Brain pericyte (primary cell): ENCODE data around the gene ARHGAP6.
"Not testable (repeated sequence)": the region's sequence is repeated elsewhere in the genome, so short reads cannot be mapped to it uniquely, and the experiment has no call there.

Experiments used
- DNase-seq: peaks from one replicate; pipeline ENCODE4 v3.0.0-alpha.2; 2012; ENCODE audit warnings: low read depth, low spot score

The ARHGAP6 gene

GRCh38 chrX:11254417-11255109, 411.2 kb downstream of the ARHGAP6 start:
- DNase-seq = no peak

DNA sequence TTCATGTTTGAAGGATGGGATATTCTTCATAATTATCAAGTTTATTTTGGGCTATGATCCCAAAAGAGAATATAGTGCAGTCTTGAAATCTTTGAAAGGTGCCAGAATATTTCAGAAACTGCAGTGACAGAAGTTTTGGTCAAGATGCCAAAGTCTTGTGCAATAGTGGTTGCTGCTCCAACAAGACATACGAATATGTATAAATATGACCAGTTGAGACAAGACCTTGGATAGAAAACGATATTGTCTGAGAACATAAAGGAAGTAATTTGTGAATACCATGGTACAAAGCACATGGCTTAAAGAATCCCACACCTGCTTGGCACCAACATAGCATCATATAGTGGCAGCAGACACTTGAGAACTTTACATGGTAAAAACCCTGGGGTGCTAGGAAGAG, 421.1 kb downstream of the ARHGAP6 start:
- DNase-seq = no peak

GRCh38 chrX:11242704-11243103, 423.0 kb downstream of the ARHGAP6 start:
- DNase-seq = no peak

DNA sequence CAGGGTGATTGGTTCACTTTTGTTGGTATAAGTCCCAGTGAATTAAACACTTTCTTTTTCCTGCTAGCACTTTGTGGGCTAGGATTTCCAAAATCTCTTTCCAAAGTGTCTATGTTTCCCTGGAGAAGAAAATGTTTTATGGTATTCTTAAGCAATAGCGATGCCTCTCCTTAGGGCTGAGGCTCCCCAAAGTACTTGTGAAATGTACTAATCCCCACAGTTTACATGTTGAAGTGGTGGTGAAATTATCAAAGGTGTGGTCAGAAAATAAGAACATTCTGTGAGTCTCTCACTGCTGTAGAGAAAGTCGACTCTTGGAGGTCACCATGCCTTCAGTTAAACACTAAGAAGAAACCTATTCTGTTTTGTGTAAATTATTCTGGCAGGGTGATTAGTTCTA, 424.0 kb downstream of the ARHGAP6 start:
- DNase-seq = no peak

DNA sequence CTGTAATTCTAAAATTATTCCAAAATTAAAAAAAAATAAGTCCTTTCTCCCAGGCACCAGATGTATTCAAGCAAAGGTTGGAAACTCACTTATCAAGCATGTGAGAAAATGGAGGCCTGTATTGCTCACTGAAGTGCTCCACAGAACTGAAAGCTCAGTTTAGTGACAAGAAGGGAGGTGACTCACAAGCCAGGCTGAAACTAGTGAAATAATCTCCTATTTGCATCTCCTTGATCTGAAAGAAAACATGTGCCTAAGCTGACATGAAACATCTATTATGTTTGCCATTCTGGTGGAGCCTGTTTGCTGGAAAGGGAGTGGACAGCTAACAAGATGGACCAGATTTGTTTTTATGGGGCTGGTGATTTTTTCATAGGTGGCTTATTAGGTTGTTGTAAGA, 426.5 kb downstream of the ARHGAP6 start:
- no peak for DNase-seq

DNA sequence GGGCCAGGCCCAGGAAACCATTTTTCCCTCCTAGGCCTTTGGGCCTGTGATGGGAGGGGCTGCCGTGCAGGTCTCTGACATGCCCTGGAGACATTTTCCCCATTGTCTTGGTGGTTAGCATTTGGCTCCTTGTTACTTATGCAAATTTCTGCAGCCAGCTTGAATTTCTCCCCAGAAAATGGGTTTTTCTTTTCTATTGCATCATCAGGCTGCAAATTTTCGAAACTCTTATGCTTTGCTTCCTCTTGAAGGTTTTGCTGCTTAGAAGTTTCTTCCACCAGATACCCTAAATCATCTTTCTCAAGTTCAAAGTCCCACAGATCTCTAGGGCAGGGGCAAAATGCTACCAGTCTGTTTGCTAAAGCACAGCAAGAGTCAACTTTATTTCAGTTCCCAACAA, 430.3 kb downstream of the ARHGAP6 start:
- not testable (repeated sequence) for DNase-seq

DNA sequence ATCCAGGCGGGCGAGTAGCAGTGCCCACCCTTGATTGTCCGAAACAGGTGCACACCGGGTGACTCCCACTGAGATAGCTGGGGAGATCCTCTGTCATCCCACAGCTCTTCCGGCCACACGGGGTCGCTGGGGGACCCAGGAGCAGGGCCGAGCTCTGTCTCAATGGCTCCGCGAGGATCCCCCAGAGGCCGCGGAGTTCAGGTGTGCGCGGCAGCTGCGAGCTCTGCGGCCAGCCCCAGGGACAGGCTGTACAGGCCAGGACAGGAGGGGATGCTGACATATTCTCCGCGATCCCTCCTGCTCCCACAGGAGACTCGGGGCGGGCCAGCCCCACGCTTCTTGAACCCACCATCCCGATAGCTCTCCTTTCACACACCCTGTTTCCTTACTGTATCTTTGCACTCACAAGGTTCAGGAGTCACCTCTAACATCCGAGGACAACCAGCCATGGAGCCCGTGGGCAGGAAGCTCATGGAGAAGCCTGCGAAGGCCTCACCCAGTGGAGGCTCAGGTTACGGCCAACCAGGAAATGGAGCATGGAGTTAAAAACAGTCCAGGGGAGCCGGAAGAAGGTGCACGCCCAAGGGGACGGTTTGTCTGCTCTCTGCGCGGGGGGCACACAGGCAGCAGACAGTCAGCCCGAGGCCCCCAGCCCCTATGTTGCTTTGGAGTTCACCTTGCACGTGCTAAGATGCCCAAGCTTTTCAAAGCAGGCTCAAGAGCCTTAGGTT, 450.4 kb downstream of the ARHGAP6 start:
- no peak for DNase-seq

GRCh38 chrX:11214346-11215190, 451.2 kb downstream of the ARHGAP6 start:
- DNase-seq = no peak

DNA sequence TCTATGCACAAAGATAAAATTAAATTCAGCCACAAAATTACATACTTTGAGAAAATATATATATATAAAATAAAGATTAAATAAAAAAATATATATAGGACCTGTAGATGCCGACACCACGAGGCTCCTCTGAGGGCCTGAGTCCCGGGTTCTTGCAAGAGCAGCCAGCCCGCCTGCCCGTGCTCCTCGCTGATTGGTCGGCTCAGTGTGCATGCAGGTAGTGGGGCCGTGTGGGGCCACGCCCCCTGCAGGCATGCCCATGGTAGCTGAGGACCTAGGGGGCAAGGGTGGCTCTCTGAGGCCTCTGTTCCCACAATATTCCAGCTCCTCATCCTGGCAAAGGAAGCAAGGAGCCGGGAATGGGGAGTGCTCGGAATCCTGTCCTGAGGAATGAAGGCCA, 453.0 kb downstream of the ARHGAP6 start:
- DNase-seq = no peak

DNA sequence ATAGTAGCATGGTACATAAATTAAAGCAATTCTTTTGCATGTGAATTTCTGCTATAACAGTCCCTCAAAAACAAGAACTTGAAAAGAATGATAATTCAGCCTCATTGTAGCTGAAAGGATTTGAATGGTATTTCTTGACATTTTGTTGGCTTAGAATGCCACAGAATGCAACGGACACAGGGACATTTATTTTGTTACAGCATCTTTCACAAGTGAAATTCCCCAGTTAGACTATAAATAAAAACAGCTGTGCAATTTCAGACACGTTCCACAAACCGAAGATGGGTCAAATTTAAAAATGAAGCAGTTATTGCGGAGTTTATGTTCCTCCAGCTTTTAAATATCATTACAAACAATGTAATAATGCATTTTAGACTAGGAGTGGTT, 455.3 kb downstream of the ARHGAP6 start:
- no peak for DNase-seq

- no peak for DNase-seq
These were observed 455.8 kb downstream of the ARHGAP6 start for GRCh38 chrX:11209798-11210414.

DNA sequence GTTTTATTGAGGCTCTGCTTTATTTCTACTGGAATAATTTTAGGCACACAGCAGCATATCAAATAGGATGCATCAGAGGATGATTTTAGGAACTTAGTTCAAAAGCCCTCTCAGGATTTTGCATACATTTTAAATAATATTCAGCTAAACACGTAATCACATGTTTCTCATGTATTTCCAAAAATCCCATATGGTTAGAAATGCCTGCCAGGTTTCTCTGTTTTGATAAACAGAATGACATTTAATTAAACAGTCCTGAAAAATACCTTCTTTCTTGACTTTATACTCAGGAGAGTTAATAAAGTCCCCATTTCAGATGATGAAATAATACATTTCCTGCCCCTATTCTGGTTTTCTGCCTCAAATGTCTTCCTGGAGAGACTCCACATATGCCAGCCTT, 459.0 kb downstream of the ARHGAP6 start:
- no peak for DNase-seq

DNA sequence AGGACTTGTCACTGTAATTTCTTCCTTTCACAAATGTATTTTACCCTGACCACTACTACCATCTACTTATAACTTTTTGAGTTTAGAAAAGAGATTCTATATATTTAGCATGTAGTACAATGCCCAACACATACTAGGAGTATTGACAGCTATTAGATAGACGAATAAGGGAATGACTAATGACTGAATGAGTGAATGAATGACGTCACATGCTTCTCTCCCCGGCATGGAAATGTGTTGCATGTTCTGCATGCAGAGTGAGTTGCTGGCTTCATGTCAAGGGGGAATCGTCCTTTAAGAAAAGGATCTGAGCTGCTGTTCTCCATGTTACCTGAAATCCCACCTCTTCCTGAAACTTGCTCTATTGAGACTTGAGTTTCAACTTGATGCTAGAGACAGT, 459.9 kb downstream of the ARHGAP6 start:
- no peak for DNase-seq

DNA sequence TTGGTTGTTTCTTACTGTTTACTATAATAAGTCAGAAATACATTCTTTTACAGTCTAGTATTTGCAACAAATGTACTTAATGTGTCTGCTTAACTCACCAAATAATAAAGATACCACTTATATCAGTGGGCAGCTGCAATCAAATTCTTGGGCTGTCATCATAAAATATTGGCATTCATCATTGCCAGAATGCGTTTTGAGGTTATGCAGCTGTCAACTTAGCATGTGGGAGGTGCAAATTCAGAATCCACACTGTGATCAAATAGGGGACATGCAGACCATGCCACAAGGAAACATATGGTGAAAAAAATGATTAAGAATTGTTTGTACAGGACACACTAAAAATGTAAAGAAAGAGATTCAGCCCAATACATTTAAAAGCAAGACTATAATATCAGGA, 468.0 kb downstream of the ARHGAP6 start:
- no peak for DNase-seq

DNA sequence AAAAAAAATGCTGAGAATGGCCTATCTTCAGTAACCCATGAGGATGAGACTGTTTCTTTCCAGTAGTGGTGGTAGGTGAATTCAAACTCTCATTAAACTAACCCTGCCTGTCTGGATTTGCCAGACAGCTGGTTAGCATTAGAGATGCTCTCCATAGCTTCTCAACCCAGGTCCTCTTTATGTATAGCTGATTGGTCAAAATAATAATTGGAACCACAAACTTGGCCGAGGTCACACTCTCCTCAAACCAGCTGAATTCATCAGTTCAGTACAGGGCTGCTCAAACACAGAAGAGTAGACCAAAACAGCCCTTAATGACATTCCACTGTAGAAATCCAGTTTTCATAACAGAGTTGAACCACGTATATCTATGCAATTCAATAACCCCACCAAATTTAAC, 469.2 kb downstream of the ARHGAP6 start:
- DNase-seq = no peak

GRCh38 chrX:11193035-11193469, 472.7 kb downstream of the ARHGAP6 start:
- no peak for DNase-seq

GRCh38 chrX:11190745-11191510, 474.8 kb downstream of the ARHGAP6 start:
- DNase-seq = no peak

DNA sequence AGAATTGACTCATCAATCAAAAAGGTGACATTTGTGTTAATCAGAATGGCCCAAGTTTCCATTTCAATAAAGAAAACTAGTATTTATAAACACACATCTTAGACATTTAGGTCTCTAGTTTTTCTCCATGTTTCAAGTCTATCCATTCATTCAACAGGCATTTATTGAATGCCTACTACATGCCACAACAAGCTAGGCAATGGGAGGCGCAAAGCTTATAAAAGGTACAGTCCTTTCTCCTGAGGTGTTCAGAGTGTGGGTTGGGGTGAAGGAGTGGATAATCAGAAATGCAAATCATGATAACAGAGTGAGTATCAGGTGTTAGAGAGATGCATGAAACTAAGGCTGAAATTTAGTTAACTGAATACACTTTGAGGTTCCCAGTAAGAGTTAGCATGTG, 476.6 kb downstream of the ARHGAP6 start:
- no peak for DNase-seq

DNA sequence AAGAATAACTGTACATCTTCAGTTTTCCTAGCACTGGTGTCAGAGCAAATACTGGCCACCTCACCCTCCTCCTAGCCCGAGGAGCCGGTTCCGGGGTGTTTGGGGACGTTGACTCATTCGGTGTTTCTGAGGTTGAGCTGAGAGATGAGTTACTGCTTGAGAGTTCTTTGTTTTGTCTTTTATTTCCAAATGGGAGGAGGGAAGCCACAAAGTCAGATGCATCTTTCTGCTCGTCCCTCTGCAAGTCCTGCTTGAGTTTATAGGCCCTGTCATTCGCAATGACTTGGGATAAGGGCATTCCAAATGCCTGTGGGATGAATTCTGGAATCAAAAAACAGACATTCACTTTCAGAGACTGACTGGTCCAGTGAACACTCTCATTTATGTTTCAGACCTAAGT, 477.1 kb downstream of the ARHGAP6 start:
- DNase-seq = no peak

- no peak for DNase-seq
These were observed 478.7 kb downstream of the ARHGAP6 start for GRCh38 chrX:11187001-11187400.

DNA sequence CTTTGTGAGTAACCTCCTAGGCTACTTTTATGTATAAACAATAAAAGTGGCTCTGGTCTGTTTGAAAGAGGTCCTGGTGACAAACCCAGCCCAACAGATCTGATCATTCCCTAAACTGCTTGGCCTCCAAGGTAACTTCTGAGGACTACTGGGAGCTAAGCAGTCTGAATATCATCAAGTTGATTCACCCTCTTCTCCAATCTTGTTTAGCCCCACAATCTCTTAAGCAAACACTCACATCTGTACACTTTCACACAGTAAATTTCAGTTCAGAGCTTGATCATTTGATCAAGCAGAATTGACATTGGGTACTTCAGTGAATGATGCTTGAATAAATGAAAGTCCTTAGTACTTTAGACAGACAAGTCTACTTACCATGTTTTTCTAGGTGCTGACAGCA, 479.9 kb downstream of the ARHGAP6 start:
- no peak for DNase-seq
